Activated CD4-positive, alpha-beta T cell treated with anti-CD3 and anti-CD28 coated beads for 24 hours (primary cell): Measurements from ENCODE around the gene SLC8A2.

ENCODE experiments used
- DNase-seq, 2 donors: peaks; one replicate each; pipeline ENCODE4 v3.0.0-alpha.2; 2020; ENCODE audit warnings: low read depth in 2 of 2

SLC8A2 gene

DNA sequence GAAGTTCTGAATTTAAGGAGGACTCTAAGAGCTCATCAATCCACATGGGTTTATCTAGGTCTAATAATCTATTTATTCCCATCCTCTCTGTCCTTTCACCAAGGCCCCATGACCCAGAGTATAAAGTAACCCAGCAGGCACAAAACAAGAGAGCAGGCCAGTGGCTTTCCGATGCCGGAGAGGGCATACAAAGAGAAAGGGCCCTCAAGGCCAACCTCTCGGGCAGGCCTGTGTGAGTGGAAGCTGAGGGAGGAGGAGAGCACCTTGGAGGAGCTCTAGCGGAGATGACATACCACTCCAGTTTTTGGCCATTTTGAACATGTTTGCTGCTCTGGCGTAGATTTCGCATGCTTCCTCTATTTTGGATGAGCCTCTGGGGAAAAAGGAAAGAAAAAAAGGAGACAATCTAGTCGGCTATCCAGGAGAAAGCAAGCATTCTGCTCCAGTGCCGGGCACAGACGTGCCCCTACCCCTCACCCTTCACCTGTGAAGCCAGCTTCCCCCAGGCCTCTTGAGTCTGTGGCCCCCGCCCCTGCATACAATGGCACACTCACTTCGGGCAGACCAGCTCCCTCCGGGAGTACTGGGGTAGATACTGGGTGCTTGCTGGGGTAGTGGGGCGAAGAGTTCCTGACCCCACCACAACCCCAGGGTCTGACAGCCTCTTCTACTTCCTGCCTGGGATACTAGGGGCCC is 31.6 kb upstream of the SLC8A2 start:
- no peak for DNase-seq

DNA sequence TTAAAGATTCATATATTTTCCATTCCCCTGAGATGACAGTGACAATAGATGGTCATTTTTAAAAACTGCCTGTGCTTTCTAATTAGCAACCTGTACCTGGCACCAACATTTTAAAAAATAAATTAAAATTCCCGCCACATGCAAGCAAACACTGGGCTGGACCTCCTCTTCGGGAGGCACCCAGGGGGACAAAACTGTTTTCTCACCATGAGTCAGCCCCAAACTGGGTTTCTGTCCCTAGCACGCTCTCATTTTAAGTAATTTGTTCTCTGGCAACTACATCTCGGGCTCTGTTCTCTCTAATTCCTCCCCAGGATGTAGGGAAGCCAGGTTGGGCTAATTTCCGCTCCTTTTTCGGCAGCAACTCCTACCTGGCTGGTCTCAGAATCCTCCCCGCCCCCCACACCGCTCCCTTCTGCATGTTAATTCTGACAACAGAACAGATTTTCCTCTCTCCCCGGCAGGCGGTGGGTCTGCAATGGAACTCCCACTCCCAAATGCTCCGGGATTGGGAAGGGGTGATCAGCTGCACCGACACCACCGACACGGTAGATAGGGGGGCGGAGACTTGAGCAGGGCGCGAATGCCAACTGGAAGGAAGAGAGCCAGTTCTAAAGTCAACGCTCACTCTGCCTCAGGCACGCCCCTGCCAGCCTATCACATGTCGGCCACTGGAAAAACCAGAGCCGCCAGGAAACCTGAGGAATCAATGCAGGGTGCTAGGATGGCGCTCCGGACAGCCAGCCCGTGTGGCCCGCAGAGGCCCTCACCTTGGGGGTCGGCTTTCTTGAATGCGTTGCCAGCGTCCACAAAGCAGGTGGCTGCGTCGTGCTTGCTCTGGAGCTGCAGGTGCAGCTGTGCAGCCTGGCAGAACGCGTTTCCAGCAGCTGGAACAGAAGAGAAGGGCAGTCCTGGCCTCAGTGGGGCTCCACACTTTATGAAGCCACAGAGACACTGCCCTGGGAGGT is 28.5 kb upstream of the SLC8A2 start:
- DNase-seq, result no peak

DNA sequence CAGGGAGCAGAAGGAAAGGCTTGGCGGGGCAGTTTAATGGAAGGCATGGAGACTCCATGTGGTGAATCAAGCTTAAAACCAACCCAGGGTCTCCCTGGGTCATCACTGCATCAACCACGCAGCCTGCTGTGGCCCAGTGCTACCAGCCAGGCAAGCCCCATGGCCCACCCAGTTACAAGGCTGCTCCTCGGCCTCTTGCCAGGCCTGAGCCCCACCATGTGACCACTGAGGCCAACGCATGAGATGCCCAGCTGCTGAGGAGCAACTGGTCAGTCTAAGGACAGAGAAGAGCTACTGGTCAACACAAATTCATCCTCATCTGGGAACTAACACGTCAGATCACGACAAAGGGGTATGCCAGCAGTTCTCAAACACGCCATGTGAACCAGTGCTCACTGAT is 27.7 kb upstream of the SLC8A2 start:
- no peak for DNase-seq

DNA sequence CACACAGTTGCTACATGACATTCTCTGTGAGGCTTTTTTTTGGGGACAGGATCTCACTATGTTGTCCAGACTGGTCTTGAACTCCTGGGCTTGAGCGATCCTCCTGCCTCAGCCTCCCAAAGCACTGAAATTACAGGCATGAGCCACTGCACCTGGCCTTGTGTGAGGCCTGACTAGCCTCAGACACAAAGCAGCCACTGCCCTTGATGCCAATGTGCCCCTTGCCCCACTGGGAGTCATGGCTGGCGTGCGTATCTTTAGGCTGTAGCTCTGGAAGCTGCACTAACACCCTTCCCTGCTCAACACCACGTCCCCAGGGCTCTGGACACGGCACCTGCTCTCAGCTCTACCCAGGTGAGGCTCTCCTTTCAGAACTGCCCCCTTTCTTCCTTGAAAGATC is 26.9 kb upstream of the SLC8A2 start:
- no peak for DNase-seq

DNA sequence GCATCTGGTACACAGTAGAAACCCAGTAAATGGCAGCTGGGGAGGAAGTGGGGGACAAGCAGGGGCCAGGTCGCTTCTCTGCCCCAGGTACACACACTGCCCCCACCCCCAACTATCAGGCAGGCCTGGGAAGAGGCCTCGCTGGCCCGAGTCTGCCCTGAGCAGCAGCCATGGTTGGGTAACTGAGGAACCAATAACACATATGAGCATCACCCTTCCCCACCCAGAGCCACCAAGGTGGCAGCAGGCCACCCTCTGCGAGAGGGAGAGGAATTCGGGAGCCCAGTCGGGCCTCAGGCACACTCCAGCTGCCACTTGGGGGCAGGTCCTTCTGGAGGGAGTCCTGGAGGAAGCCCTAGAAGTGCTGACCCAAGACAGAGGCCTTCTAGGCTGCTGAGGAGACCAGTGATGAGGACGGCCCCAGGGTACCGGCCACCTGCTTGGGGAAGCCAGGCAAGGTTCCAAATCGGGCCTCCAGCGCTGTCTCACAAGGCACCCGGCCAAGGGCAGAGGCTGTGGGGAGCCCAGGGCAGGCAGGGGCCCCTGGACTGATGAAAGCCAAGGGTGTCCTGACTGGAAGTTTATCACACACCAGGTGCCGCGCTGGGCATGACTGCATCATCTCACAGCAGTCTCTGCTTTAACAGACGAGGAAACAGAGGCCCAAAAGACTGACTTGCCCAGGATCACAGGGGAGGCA is 26.3 kb upstream of the SLC8A2 start:
- DNase-seq, result no peak

DNA sequence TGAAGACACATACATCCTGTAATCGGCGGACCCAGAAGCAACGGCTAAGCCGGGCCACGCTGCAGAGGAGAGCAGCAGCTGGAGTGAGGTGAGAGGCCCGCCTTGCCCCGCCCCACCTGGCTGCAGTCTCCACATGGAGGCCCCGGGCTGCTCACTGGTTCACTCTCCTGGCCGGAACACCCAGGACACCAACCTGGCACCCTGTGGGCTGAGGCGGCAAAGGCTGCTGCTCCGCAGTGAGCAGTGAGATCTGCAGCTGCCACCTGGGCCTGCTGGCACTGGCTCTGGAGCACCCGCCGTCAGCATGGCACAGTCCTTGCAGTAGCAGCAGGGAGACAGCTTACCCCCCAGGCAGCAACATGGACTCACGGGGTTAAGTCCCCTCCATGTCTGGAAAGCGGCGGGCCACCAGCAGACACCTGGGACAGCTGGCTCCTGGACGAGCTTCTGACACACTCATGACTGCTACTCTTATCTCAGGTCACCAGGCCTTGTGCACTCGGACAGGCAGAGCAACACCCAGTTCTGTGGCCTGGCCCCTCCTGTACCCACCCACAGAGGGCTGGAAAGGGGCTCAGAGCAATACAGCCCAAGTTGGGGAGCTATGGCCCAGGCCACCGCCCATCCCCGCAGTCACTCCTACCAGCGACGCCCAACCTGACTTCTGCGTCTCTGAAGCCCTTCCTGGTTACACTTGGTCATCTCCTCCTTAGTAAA is 25.5 kb upstream of the SLC8A2 start:
- DNase-seq, result no peak

DNA sequence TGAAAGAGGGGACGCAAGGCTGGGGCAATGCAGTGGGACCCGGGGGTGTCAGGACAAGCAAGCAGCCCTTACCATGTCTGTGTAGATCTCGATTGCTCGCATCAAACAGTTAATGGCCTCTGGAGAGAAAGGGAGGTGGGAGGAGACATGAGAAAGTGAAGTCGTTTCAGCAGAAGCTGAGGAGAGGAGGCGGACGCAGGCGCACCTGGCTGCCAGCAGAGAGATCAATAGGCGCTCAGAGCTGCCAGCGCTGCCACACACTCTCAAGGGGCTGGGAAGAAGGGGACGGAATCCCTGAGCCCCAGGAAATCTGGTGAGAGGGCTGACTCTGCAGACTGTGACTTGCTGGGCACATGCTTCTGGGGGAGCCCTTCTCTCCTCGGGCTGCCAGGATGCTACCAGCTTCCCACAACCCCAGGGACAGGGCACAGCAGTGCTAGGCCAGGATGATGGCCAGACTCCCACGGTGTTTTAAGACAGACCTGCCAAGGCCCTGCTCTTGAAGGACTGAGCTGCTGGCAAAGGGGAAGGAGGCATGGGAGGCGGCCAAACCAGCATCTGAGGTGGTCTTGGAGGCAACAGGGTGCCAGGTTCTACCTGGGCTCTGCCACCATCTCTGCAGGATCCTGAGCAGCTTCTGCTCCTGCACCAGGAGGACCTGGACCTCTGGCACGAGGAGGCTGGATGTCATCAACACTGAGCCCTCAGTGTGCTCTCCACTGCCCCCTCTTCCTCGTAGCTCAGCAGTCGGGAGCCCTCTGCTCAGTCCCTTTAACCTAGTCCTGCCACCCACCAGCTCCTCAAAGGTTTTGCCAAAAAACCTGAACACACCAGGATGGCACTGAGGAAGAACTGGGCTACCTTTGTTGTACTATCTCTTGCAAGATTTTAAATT is 24.0 kb upstream of the SLC8A2 start:
- DNase-seq, result no peak

DNA sequence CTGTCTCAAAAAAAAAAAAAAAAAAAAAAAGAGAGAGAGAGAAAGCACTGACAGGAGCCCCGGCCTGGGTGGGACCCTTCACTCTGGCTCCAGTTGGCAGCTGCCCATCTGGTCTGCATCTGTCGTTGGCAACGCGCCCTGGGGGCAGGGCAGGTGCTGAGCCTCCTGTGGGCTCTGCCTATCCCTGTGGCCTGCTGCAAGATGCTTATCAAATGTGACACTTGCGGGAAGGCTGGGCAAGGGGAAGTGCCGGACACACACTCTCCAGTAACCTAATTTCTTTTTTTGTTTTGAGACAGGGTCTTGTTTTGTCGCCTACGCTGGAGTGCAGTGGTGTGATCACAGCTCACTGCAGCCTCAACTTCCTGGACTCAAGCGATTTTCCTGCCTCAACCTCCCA is 23.0 kb upstream of the SLC8A2 start:
- DNase-seq, result no peak

DNA sequence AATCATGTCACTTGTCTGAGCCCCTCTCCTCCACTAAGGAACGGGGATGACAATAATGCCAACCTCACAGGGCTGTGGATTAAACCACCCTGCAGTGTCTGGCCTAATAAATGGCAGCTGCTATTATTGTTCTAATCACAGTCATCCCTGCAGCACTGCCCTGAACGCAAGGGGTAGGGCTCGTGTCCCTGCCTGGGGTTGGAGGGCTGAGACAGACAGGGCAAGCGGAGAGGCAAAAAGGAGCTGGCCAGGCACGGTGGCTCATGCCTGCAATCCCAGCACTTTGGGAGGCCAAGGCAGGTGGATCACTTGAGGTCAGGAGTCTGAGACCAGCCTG is 22.5 kb upstream of the SLC8A2 start:
- DNase-seq, result no peak

DNA sequence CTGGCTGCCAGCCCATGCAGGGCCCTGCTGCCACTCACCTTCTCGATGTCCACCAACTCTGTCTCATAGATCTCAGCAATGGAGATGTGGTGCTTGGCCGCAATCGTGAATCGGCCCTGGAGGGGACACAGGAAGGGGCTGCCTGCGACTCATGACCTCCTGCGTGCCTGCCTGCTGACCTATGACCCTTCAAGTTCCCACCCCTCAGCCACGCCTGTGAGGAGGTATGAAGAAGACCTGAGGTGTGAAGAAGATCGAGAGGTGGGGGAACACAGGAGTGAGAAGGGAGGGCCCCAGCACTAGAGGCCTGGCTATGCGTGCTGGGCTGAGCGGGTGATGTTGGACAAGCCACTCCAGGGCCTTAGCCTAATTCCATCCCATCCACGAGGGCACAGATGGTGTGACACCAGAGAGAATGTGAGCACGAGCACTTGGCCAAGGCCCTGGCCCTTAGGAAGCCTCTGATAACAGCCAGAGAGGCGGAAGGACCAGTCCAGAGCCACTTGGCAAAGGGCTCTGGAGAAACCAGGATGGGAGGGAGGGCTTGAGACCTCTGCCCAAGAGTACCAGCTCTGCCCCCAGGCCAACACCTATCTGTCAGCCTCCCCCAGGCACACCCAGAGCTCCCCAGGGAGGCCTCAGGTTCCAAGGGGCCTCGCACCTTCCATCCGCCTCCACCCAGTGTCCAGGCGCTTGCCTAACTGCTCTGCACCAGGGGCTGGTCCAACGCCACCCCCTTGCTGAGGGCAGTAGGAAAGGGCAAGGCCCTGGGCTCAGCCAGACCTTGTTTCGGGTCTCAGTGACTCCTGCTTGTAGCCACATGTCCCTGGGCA is 21.9 kb upstream of the SLC8A2 start:
- DNase-seq, result no peak

DNA sequence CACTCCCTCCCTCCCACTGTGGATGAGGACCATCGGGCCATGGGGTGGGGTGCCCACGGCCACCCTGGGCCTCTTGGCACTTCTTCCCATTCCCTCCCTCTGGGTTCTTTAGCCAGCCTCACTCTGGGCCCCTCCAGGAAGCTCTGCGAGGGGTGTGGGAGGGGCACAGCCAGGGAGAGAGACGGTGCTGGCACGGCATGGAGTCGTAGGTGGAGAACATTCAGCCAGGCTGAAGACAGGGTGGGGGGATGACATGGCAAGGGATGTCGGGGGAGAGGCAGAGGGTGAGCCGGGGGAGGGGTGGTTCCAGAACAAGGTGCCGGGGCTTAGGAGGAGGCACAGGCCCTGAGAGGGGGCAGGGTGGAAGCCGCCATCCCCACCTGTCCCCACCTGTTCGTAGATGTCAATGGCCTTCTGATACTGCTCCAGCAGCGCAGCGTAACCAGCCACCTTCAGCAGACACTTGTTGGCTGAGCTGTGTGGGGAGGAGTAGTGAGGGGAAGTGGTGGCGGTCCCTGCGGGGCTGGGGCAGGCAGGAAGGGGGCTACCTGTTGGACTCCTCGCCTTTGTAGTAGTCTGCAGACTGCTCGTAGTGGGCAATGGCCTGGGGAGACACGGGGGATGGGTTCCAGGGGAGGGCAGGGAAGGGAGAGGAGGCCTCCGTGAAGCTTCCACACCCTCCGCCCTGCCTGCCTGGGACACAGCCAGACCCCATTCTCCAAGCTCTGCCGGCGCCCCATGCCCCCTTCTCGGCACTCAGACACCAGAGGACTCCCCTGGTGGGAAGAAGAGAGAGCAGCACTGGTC is 21.1 kb upstream of the SLC8A2 start:
- DNase-seq, result no peak

DNA sequence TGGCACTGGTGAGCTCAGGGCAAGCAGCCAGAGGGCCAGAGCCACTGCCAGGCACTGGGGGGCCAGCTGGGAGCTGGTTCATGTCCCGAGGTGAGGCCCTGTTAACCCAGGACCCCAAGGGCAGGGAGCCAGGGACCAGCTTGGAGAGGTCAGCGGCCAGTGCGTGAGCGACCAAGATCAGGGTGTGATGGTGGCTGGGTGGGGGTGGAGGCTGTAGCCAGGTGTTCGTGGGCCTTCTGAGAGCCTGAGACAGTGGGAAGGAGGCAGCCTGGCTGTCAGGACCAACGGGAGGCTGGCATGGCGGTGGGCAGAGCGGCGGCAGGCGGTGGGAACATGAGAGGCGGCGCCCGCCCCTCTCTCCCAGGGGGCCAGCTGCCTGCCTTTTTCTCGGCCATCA is 20.4 kb upstream of the SLC8A2 start:
- DNase-seq, result no peak

DNA sequence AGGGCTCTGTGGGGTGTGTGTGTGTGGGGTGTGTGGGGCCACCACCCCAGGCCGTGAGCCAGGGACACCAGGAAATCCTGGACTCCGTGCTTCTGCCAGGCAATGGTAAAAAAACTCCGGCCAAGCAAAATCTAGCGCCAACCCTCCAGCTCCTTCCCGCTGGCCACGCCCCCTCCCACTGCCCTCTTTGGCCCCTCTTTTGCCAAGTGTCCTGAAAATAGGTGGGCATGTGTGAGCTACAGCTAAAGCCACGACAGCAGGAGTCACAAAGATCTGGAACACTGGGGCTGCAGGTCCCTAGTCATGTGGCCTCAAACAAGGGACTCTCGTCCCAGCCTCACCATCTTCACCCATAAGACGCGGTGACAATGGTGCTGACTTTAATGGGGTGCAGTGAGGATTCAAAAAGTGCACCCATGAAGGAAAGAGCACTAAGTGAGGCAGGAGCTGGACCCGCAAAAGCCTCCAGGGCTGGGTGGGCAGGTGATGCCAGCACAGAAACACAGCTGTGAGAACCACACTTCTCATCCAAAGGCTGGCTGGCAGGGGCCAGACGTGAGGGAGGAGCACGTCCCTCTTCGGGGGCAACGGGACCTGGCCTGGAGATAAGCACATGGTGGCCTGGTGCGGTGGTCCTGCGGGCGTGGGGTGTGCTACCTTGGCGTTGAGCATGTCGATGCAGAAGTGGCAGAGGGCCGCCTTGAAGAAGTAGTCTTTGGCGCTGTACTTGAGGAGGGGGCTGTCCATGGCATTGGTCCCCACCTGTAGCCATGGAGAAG is 19.9 kb upstream of the SLC8A2 start:
- DNase-seq, result no peak

DNA sequence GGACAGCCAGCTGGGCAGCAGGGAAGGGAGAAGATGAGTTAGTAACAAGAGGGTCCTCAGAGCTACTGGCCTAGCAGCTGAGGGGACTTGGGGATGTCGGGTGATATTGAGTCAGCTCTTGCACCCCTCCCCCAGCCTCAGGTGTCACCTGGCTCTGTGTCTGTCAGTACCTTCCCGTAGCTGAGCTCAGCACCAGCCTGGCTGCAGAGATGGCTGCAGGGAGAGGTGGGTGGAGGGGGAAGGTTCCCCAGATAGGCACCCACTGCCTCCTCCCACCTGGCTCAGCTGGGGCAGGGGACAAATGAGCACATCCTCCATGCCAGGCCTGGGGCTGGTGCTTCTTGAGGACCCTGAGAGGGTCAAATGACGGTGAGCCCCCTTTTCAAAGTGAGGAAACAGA is 19.2 kb upstream of the SLC8A2 start:
- no peak for DNase-seq

DNA sequence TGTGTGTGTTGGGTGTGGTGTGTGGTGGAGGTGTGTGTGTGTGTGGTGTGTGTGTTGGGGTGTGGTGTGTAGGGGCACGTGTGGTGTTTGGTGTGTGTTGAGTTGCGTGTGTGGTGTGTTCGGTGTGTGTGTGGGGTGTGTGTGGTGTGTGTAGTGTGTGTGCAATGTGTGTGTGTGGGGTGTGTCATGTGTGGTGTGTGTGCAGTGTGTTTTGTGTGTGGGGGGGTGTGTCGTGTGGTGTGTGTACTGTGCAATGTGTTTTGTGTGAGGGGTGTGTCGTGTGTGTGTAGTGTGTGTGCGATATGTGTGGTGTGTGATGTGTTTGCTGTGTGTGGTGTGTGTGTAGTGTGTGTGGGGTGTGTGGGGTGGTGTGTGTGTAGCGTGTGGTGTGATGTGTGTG is 18.3 kb upstream of the SLC8A2 start:
- DNase-seq, result no peak

DNA sequence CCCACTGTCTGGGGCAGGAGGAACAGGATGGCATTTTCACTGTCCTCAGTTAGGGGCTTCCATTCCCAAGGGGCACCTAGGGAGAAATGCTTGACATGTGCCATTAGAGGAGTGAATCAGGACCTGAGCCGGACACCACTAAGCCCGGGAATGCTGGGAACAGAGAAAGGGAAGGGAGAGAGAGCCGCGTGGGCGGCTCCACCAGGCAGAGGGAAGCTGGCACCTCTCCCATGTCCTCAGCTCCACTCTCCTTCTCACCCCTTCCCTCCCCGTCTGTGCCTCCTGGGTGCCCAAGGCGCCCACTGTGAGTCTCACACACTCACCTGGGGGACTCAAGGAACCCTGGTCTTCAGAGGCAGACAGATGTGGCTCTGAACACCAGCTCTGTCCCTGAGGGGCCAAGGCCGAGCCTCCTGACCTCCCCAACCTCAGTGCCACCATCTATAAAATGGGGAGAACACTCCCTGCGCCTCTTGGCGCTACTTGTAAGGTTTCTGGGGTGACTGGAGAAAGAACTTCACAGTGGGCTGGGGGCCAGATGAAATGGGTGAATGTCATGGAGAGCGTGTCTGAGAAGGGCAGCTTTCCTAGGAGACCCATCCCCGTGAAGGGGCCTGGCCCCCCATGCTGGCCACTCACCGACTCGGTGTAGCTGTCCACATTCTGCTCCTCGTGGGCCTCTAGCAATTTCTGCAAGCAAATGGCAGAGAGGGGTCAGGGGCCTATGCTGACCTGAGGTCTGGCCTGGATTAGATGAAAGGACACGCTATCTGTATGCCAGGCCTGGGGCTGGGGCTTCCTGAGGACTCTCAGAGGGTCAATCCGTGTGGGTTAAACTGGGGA is 17.6 kb upstream of the SLC8A2 start:
- no peak for DNase-seq
